Measurements from ENCODE around the gene NSUN5. TPM values are rescaled to one million over a fixed set of nuclear protein-coding genes. Genes with fewer than 3 reads are reported as not detected.
A peak's percentile ranks its signal among the peaks of the same experiment; 100 is the strongest.
"Not testable (repeated sequence)": the region's sequence is repeated elsewhere in the genome, so short reads cannot be mapped to it uniquely, and the experiment has no call there.

The NSUN5 gene
- total and polyA plus RNA-seq, 8 donors = 6.7 to 97.3 (median 22.4) TPM; not detected in 1

- intact Hi-C loops (cut with DNase I; ENCODE audit: low total_unique reads) = no loop called here
- peak overlapping the region; percentile 67 to 82 (median 79) for H3K27ac ChIP-seq
- peaks cover 8 to 22% (median 20%) of the 10 kb centered on the region in 4 donors for H3K4me1 ChIP-seq
- TF ChIP-seq EP300 (IDR thresholded peaks at IDR 0.05) (no peak), POLR2A (IDR thresholded peaks at IDR 0.05) (no peak), CTCF (IDR thresholded peaks at IDR 0.05) (no peak), POLR2AphosphoS5 (IDR thresholded peaks at IDR 0.05) (no peak)
- peaks cover 24 to 43% (median 40%) of the 10 kb centered on the region in 4 donors for H3K36me3 ChIP-seq
- no peak for DNase-seq
- H3K27me3 ChIP-seq = no peaks in the 10 kb centered on the region
- H3K9me3 ChIP-seq = no peaks in the 10 kb centered on the region
- peak overlapping the region; percentile 62 to 94 (median 70) for H3K4me3 ChIP-seq
- WGBS, 5 donors = 10 to 32% (median 13%) methylated on average over 19 to 43 of the region's 43 CpGs
Observed at GRCh38 chr7:73308074-73308664, 457 bp downstream of the NSUN5 start.

- 89 to 96% (median 94%) methylated on average over 13 of the region's 13 CpGs for WGBS, 5 donors
Observed at GRCh38 chr7:73307436-73307835, 1.2 kb downstream of the NSUN5 start.

GRCh38 chr7:73304612-73305387 lies 3.8 kb downstream of the NSUN5 start:
- intact Hi-C loops (cut with DNase I; ENCODE audit: low total_unique reads) = not testable (repeated sequence)
- H3K36me3 ChIP-seq = peaks cover 29 to 49% (median 45%) of the 10 kb centered on the region in 4 donors
- 86 to 92% (median 89%) methylated on average over 11 to 12 of the region's 15 CpGs for WGBS, 5 donors

More at GRCh38 chr7:73307436-73307835, 1.2 kb downstream of the NSUN5 start:
- peak overlapping the region in 3 of 4 donors; percentile 62 to 94 (median 71) for H3K4me3 ChIP-seq
- H3K4me1 ChIP-seq = peaks cover 8 to 22% (median 20%) of the 10 kb centered on the region in 4 donors
- DNase-seq = no peak
- peak overlapping the region in 1 of 5 donors; percentile 78 for H3K27ac ChIP-seq
- H3K36me3 ChIP-seq = peaks cover 29 to 49% (median 45%) of the 10 kb centered on the region in 4 donors
- no peaks in the 10 kb centered on the region for H3K9me3 ChIP-seq
- intact Hi-C loops (cut with DNase I; ENCODE audit: low total_unique reads) = no loop called here
- no peaks in the 10 kb centered on the region for H3K27me3 ChIP-seq
- TF ChIP-seq CTCF (IDR thresholded peaks at IDR 0.05) = no peak
- no peak for TF ChIP-seq POLR2A (IDR thresholded peaks at IDR 0.05)
- TF ChIP-seq EP300 (IDR thresholded peaks at IDR 0.05) = no peak
- no peak for TF ChIP-seq POLR2AphosphoS5 (IDR thresholded peaks at IDR 0.05)

GRCh38 chr7:73304071-73304470 lies 4.6 kb downstream of the NSUN5 start:
- WGBS, 5 donors = 80 to 96% (median 95%) methylated on average over 9 to 14 of the region's 14 CpGs
- H3K36me3 ChIP-seq = peaks cover 29 to 49% (median 45%) of the 10 kb centered on the region in 4 donors
- peaks cover 7 to 18% (median 16%) of the 10 kb centered on the region in 4 donors for H3K4me1 ChIP-seq
- H3K9me3 ChIP-seq = no peaks in the 10 kb centered on the region
- DNase-seq = no peak
- no peak overlapping the region for H3K27ac ChIP-seq
- no peaks in the 10 kb centered on the region for H3K27me3 ChIP-seq
- no peak overlapping the region for H3K4me3 ChIP-seq
- no peak for TF ChIP-seq POLR2A (IDR thresholded peaks at IDR 0.05)
- no peak for TF ChIP-seq POLR2AphosphoS5 (IDR thresholded peaks at IDR 0.05)
- no peak for TF ChIP-seq EP300 (IDR thresholded peaks at IDR 0.05)
- TF ChIP-seq CTCF (IDR thresholded peaks at IDR 0.05) = no peak
- intact Hi-C loops (cut with DNase I; ENCODE audit: low total_unique reads) = no loop called here

More at GRCh38 chr7:73304612-73305387, 3.8 kb downstream of the NSUN5 start:
- not testable (repeated sequence) for DNase-seq, H3K27me3 ChIP-seq, H3K9me3 ChIP-seq, H3K27ac ChIP-seq, H3K4me3 ChIP-seq
- peaks cover 8 to 22% (median 20%) of the 10 kb centered on the region in 4 donors for H3K4me1 ChIP-seq
